GM12872 (cell line): ENCODE measurements around the gene DCTN5.

ENCODE experiments used
- TF ChIP-seq, protein P1 (sequence below): IDR thresholded peaks from 3 replicates; pipeline ENCODE4 v1.5.1; 2011; ENCODE audit warnings: low read depth, mild to moderate bottlenecking, low read length, moderate library complexity; ENCODE audit not compliant: insufficient read depth

The DCTN5 gene

DNA sequence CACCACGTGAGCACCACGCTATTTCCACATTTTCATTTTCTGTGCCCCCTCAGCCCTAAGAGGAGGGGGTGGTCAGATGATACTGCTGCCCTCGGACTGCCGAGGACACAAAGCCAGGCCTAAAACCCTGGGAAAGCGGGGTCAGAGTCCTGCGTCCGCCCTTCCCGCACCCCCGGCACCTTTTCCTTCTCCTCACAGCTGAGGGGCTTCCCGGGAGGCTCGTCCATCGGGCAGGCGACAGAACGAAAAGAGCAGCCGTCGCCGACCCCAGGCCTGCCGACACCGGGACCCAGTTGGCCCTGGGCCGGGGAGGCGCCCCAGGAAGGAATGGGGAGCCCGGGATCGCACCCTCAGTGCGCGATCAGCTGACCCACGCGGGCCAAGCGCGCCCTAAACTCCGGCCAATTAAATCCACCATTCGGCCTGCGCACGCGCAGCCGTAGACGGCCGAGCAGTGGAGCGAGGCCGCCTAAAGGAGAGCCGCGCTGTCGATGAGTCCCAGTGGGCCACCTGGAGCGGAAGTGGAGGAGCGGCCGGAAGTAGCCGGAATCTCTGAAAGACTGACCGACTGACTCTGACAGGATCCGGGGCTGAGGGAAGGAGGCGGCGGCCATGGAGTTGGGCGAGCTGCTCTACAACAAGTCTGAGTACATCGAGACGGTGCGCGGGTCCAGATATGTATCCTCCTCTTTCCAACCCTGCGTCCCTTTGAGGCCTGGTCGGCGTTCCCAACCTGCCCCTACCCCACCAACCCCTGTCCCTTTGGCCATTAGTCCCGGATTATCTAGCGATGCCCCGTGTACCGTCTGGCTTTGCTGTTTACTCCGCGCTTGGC is at the start of gene DCTN5, which contains the start of gene PALB2:
Gene DCTN5 (plus strand): TSS at position 536 of the 835 bp plus-strand sequence. CDS start 77 bp downstream, at position 613.
Gene PALB2 (minus strand): TSS at position 380 of the 835 bp plus-strand sequence. CDS start 153 bp downstream, at position 227.
- TF ChIP-seq, protein P1, sequence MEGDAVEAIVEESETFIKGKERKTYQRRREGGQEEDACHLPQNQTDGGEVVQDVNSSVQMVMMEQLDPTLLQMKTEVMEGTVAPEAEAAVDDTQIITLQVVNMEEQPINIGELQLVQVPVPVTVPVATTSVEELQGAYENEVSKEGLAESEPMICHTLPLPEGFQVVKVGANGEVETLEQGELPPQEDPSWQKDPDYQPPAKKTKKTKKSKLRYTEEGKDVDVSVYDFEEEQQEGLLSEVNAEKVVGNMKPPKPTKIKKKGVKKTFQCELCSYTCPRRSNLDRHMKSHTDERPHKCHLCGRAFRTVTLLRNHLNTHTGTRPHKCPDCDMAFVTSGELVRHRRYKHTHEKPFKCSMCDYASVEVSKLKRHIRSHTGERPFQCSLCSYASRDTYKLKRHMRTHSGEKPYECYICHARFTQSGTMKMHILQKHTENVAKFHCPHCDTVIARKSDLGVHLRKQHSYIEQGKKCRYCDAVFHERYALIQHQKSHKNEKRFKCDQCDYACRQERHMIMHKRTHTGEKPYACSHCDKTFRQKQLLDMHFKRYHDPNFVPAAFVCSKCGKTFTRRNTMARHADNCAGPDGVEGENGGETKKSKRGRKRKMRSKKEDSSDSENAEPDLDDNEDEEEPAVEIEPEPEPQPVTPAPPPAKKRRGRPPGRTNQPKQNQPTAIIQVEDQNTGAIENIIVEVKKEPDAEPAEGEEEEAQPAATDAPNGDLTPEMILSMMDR = no peak

DNA sequence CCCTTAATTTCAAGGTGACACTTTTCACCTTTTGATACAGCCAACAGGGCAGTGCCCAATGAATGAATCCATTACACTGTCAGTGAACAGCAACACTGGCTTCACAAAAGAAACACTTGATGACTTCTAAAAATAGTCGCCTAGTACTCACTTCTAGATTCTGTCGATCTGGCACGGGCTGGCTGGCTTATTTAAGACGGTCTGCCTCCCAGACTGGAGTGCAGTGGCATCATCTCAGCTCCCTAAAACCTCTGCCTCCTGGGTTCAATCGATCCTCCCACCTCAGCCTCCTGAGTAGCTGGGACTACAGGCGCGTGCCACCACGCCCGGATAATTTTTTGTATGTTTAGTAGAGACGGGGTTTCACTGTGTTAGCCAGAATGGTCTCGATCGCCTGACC is 47.1 kb upstream of the DCTN5 start:
- TF ChIP-seq, protein P1 = no peak

DNA sequence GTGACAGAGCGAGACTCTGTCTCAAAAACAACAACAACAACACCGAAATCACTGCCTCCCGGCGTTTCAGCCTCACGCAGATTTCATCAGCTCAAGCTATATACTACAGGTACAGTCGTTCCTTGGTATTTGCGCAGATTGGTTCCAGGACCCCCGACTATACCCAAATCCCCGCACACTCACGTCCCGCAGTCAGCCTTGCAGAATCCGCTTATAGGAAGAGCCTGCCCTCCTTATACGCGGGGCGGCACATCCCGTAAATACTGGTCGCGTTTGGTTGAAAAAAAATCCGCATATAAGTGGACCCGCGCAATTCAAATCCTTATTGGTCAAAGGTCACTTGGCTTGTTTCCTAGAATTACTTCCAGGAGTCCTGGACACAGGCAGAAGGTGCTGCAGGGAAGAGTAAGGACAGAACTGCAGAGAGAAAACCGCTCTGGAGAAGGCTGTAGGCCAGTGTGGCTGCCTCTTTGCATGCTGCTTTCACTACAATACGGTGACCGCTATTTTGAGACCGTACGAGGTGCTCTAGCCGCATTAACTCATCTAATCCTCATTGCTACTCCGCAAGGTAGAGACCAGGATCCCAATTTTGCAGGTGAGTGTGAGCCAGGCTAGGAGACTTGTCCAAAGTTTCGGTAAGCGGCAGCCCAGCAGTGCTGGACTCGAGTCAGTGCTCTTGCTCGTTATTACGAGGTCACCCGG is 45.9 kb upstream of the DCTN5 start:
- TF ChIP-seq, protein P1 = no peak

DNA sequence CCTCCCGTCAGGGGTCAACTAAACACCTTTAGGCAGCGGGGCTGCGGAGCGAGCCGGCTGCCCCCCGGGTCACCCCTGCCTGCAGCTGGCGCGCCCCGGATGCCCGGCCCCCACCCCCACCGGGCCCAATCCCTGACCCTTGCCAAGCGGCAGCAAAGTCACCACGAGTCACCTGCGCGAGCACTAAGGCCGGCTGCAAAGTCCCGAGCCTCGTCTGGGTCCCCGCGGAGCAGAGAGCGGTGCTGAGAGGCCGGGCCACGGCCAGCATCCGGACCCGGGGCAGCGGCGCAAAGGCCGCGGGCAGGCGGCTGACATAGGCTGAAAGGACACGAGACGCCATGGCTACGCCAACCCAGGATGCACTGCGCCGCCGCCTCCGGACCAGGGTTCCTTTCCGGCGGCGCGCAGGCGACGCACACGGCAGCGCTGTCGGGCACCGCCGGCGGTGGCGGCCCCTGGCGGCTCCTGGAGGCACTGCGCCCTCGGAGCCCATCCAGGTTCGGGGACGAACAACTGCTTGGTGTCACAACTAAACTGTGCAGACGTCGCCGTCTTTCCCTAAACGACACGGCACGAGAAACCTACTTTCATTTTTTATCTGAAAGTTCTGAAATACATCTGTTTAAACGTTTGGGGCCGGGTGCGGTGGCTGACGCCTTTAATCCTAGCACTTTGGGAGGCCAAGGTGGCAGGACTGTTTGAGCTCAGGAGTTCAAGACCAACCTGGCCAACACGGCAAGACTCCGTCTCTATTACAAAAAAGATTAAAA is 45.1 kb upstream of the DCTN5 start, which contains the start of gene NDUFAB1:
Gene NDUFAB1 (minus strand): TSS at position 366 of the 770 bp plus-strand sequence. CDS start 26 bp downstream, at position 340.
- TF ChIP-seq, protein P1 = peak; percentile 96

DNA sequence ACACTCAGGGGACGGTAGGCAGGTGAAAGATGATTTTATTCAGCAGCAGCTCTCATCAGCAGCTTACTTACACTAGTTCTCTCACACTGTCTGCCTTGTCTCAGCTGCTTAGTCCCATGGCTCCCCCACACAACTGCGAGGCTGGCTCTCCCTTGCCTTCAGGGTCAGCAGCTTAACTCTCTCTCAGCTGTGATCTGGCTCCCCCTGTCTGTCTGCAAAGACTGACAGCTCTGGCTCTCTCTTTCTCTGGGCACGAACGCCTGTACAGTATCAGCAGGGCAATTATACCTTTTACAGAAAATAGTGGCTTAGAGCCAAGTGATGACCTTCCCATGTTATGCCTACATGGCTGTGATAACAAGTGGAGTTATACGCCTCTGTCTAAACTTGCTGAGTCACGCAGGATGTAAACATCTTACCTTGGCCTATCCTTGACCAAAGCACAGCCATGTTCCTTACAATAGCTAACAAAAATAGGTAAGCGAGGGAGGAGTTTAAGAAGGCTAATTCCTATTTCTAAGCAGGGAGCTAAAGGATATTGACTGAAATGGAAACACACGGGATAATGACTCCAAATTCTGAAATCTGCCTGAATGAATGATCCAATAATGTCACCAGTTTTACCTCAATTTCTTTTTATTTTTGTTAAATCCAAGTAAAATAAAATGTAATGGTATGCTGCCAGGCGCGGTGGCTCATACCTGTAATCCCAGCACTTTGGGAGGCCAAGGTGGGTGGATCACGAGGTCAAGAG is 44.1 kb upstream of the DCTN5 start:
- TF ChIP-seq, protein P1 = peak; percentile 59

DNA sequence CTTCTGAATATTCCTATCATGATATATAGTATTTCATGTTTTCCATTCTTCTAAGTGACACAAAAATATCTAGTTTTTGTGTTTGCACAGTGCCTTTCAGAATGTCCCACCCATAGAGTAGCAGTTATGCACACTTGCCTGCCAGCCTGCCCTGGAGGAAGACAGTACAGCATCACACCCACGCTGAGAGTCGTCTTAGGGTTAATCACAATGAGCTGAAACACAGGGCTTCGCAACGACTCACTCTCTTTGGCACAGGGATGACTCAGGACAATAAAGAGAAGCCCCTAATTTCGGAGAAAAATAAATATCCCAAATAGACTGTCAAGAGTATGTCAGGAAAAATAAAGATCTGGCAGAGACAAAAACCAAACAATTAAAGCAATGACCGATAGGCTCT is 33.5 kb upstream of the DCTN5 start:
- TF ChIP-seq, protein P1 = no peak
